Peyer's patch (tissue), 4 donors: Measurements from ENCODE around the gene GNAO1.

ENCODE experiments used
- POLR2A ChIP-seq, 2 donors: fragments of 450-650 bp; IDR thresholded peaks; one replicate each; pipeline ENCODE4 v1.5.1; 2017; ENCODE audit warnings: antibody characterized with exemption in 2 of 2, mild to moderate bottlenecking in 2 of 2, moderate library complexity in 2 of 2
- TF ChIP-seq, protein P1 (sequence below), 6 experiments: fragments of 450-650 bp in 4 of 6; fragments of 200-600 bp in 2 of 6; sonication (generic) in 1 of 6; IDR thresholded peaks; one replicate each; pipeline ENCODE4 v1.5.1; 2017 to 2019; ENCODE audit warnings: antibody characterized with exemption in 6 of 6, mild to moderate bottlenecking in 3 of 6, moderate library complexity in 1 of 6

DNA sequence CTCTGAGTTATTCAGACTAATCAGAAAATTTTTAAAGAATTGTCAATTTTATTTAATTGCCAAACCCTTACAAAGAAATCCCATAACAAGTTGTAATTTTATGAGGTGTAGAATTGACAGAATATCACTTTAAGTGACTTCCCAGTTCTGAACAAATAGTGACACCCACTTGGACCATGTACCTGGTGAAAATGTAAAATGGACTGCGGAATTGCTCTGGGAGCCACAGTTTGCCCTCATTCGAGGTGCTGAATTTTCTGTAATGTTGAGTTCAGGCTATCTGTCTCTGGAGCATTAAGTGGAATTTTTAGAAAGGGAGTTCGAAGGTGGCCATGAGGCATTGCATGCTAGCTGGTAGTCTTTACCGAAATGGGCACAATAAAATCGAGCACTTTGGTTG lies 5.1 kb downstream of the GNAO1 start:
- TF ChIP-seq, protein P1, sequence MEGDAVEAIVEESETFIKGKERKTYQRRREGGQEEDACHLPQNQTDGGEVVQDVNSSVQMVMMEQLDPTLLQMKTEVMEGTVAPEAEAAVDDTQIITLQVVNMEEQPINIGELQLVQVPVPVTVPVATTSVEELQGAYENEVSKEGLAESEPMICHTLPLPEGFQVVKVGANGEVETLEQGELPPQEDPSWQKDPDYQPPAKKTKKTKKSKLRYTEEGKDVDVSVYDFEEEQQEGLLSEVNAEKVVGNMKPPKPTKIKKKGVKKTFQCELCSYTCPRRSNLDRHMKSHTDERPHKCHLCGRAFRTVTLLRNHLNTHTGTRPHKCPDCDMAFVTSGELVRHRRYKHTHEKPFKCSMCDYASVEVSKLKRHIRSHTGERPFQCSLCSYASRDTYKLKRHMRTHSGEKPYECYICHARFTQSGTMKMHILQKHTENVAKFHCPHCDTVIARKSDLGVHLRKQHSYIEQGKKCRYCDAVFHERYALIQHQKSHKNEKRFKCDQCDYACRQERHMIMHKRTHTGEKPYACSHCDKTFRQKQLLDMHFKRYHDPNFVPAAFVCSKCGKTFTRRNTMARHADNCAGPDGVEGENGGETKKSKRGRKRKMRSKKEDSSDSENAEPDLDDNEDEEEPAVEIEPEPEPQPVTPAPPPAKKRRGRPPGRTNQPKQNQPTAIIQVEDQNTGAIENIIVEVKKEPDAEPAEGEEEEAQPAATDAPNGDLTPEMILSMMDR (IDR thresholded peaks at IDR 0.05), result no peak
- TF ChIP-seq POLR2A (IDR thresholded peaks at IDR 0.05), result no peak
